ENCODE data around the gene SLAMF7. TPM values are rescaled to one million over a fixed set of nuclear protein-coding genes. Genes with fewer than 3 reads are reported as not detected.

Gene SLAMF7
- total RNA-seq, 1 donor from 2014 or later, result not detected

DNA sequence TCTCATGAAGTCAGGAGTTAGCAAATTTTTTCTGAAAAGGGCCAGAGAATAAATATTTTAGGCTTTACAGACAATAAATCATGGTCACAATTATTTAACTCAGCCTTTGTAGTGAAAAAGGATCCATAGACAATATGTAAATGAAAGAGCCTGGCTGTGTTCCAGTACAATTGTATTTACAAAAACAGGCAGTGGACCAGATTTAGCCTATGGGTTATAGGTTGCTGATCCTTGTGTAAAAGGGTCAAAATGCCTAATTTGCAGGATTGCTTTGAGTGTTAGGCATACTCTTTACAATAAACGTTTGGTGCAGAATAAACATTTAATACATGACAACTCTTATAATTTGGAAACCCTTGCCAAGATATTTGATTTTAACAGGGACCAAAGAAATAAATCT, 6.5 kb downstream of the SLAMF7 start:
- no peak for DNase-seq (ENCODE audit: low read depth in 2 of 2)

DNA sequence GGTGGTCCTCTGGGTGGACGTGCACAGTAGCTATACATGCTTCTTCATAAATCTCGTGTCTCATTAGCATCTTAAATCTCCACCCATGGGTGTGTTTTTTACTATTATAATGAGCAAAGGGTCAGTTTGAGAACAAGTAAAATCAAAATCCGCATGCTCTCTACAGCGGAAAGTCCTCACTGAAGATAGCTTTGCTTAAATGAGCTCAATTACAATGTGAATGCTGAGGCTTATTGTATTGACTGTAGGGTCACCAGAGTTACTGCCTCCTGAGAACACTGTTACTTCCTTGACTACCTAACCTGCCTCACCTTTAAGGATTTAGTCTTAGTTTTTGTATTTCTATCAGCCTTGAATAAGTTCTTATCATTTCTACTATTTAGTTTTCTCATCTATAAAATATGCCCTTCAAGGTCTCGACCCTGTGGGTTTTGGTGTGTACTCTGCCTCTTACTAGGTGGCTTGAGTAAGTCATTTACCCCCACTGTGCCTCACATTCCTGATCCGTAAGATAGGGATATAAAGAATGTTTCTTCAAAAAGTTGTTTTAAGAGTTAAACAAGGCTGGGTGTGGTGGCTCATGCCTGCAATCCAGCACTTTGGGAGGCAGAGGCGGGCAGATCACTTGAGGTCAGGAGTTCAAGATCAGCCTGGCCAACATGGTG, 7.9 kb downstream of the SLAMF7 start:
- no peak for DNase-seq (ENCODE audit: low read depth in 2 of 2)

DNA sequence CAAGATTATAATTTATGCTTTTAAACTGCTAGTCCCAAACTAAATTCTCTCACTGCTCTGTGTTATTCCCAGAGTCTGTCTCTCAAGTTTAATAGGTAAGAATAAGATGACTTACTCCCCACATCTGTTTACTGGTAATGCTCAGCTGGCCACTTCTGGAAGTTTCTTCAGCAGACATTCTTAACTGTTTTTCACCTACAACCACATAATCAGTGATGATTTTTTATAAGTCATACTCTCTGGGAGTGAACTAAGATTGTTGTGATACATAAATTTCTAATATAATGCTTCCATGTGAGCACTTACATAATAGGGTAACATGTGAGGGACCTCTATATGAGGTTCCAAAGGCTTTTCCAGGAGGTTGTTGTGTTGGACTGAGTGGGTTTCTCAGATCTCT, 8.7 kb downstream of the SLAMF7 start:
- no peak for DNase-seq (ENCODE audit: low read depth in 2 of 2)

DNA sequence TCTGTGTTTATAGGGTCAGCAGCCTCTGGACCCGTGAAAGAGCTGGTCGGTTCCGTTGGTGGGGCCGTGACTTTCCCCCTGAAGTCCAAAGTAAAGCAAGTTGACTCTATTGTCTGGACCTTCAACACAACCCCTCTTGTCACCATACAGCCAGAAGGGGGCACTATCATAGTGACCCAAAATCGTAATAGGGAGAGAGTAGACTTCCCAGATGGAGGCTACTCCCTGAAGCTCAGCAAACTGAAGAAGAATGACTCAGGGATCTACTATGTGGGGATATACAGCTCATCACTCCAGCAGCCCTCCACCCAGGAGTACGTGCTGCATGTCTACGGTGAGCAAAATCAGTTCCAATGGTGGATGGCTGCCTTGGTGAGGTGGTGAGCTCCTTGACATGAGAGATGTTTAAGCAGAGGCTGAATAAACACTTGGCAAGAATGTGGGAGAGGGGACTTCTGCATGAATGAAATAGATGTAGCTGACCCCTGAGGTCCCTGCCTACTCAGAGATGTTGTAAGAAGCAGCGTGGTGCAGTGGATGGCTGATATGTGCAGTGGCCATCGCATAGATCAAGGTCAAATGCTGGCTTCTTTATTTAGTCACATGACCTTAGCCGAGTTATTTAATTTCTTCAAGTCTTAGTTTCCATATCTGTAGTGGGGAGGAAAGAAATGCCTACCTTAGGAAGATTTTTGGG, 9.3 kb downstream of the SLAMF7 start:
- DNase-seq (ENCODE audit: low read depth in 2 of 2), result no peak

DNA sequence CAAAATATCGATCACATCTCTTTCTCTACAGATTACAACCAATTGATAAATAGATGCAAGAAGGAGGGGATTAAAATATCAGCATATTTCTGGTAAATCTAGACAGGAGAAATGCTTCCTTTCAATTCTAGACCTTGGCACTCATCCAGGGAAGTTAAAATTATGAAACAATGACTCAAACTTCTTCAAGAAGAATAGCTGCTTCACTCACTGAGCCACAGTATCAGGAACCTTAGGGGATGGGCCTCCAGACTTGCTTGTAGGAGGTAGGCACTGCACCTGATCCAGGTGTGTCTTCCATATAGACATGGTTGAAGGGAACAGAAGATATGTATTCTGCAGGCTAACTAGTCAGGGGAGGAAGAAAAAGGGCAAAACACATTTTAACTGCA, 9.8 kb downstream of the SLAMF7 start:
- DNase-seq (ENCODE audit: low read depth in 2 of 2), result no peak

DNA sequence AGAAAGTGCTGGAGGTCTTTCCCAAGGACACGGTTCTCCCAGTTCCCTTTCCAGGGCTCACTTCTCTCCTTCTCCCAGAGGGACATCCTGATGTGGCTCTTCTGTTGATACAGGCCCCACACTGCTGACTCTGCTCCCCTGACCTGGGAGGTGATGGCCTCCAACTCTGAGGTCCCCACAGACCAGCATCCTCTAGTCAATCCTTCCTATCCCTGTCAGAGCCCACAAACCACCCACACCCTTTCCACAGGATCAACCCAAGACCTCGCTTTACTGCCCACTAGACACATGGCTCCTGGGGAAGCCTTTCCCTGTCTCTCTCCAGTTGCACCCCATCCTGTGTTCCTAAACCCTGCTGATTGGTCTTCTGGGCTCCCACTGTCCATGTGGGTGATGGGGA, 11.6 kb downstream of the SLAMF7 start:
- DNase-seq (ENCODE audit: low read depth in 2 of 2), result no peak

GRCh38 chr1:160752406-160752805, 13.4 kb downstream of the SLAMF7 start:
- no peak for DNase-seq (ENCODE audit: low read depth in 2 of 2)

DNA sequence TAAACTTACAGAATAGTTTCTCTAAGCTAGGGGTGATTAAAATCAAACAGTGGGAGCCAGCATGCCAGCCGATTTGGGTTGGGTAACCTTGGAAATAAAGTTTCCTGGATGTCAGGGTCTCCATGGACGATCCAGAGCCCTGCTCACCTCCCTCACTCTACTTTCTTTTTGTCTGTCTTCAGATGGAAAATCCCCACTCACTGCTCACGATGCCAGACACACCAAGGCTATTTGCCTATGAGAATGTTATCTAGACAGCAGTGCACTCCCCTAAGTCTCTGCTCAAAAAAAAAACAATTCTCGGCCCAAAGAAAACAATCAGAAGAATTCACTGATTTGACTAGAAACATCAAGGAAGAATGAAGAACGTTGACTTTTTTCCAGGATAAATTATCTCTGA, 13.9 kb downstream of the SLAMF7 start:
- no peak for DNase-seq (ENCODE audit: low read depth in 2 of 2)

DNA sequence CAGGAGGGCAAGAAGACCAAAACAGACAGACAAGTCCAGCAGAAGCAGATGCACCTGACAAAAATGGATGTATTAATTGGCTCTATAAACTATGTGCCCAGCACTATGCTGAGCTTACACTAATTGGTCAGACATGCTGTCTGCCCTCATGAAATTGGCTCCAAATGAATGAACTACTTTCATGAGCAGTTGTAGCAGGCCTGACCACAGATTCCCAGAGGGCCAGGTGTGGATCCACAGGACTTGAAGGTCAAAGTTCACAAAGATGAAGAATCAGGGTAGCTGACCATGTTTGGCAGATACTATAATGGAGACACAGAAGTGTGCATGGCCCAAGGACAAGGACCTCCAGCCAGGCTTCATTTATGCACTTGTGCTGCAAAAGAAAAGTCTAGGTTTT, 14.5 kb downstream of the SLAMF7 start:
- no peak for DNase-seq (ENCODE audit: low read depth in 2 of 2)

GRCh38 chr1:160755461-160755860, 16.4 kb downstream of the SLAMF7 start:
- DNase-seq (ENCODE audit: low read depth in 2 of 2), result no peak

DNA sequence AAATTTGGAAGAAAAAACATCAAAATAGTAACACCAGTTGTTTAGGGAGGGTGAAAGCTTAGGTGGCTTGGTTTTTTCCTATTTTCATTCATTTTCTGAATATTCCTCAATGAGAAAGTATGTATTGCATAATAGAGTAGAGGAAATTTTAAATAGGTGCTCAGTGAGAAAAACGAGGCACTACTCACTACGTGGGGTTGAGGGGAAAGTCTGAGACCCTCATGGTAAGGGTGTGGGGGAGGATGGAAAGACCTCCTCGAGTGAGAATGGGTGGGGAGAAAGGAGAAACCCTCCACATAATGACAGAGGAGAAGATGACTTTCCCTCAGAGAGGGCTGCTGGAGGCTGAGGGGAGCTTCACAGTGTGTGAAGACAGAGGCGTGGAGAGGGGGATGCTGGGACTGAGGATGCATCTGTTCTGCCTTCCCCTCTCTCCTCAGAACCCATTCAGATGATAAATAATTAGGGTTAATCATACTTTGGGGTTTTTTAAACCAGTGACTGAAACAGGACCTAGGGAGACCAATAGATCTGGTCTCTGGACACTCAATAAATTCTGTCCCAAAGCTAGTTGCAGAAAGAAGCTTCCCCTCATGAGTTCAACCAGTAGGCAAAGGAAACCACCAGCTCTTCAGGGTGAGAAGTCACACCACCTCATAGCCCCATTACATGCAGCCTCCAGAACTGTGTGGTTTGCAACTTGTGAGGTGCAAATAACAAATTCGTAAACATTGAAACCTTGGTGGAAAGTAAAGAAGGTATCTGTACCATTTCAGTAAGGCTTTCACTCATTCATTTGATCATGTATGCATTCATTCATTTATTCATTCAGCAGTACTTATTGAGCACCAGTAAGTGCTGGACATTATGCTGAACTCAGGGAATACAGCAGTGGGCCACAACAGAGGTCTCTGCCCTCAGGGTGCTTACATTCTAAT, 17.1 kb downstream of the SLAMF7 start:
- no peak for DNase-seq (ENCODE audit: low read depth in 2 of 2)

DNA sequence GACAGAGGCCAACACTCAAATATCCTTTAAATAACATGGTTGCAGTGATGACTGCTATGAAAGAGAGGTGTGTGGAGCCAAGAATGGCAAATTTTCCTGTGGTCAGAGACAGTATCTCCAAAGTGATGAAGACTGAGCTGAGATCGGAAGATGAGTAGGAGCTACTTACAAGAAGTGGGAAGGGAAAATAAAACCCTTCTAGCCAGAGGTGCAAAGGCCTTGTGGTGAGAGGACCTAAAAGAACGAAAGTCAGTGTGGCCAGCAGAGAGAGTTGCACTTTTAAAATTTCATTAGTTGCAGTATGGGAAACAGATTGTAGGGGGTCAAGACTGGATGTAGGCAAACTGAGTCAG, 17.8 kb downstream of the SLAMF7 start:
- no peak for DNase-seq (ENCODE audit: low read depth in 2 of 2)

DNA sequence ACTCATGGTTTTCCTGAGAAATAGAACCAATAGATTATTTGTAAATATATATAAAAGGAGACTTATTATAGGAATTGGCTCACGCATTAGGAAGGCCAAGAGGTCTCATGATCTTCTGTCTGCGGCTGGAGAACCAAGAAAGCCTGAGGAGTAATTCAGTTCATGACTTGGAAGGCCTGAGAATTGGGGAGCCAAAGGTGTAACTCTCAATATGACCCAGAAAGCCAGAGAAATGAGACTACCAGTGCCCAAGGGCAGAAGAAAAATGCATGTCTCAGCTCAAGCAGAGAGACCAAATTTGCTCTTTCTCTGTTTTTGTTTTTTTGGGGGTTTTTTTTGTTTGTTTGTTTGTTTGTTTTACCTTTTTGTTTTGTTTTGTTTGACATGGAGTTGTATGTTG, 19.5 kb downstream of the SLAMF7 start:
- no peak for DNase-seq (ENCODE audit: low read depth in 2 of 2)

DNA sequence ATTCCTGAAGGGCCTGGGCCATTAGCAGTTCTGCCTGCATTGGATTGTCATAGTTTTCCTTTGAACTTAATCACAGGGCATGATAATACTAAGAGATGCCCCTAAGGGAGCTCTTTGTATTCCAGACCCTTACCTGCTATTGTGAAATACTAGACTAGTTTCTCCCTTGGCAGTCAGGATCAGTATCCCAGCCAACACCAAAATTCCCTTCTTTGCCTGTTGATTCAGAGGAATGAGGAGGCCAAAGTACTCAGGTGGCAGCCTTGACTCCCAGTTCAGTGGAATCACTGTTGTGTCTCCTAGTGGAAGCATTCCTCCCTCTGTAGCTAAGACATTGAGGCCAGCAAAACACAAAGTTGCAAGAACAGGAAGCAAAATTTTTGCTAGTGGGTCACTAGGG, 20.7 kb downstream of the SLAMF7 start:
- no peak for DNase-seq (ENCODE audit: low read depth in 2 of 2)

DNA sequence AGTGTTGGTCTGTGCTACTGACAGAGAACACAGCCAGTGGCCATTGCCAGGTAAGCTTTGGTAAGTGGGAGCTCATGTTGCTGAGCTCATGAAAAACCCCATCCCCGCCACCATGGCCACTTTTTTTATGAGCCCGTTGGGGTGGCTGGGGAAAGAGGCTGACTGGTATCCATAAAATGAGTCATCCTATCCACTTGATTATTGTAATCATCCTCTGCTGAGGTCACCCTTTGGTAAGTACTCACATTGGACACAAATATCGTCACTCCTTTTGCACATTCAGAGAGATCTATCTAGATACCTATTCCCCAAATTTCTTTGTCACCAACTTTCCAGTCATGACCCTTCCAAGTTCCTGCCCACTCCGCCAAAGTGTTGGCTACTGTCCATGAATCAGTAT, 22.0 kb downstream of the SLAMF7 start:
- no peak for DNase-seq (ENCODE audit: low read depth in 2 of 2)

DNA sequence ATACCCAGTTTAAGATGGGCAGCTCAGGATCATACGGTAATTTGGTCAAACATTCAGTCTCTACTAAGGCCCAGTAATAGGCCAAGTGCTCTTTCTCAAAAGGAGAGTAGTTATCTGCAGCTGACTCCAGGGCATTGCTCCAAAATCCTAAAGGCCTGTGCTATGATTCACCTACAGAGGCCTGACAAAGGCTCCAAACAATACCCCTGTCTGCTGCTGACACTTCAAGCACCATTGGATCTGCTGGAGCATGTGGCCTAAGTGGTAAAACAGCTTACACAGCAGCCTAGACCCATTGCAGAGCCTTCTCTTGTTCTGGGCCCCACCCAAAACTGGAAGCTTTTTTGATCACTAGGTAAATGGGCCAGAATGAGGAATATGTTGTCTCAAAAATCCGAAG, 22.8 kb downstream of the SLAMF7 start:
- no peak for DNase-seq (ENCODE audit: low read depth in 2 of 2)

DNA sequence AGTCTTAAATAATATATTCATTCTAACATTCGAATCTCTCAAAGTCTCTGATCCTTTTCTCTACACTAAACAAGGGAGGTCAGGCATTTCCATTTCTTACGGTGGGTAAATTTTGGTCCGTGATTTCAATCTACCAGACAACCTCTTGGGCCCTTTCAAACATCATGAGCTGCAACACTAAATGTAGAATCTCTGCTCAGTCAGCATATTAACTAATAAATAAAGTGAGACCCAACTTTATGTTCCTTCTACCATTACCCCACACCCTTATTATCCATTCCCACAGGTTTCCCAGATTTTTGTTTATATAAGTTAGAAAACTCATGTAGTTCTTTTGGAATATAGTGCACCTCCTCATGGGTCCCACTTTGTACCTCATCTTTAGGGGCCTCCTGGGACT, 24.9 kb downstream of the SLAMF7 start:
- no peak for DNase-seq (ENCODE audit: low read depth in 2 of 2)

DNA sequence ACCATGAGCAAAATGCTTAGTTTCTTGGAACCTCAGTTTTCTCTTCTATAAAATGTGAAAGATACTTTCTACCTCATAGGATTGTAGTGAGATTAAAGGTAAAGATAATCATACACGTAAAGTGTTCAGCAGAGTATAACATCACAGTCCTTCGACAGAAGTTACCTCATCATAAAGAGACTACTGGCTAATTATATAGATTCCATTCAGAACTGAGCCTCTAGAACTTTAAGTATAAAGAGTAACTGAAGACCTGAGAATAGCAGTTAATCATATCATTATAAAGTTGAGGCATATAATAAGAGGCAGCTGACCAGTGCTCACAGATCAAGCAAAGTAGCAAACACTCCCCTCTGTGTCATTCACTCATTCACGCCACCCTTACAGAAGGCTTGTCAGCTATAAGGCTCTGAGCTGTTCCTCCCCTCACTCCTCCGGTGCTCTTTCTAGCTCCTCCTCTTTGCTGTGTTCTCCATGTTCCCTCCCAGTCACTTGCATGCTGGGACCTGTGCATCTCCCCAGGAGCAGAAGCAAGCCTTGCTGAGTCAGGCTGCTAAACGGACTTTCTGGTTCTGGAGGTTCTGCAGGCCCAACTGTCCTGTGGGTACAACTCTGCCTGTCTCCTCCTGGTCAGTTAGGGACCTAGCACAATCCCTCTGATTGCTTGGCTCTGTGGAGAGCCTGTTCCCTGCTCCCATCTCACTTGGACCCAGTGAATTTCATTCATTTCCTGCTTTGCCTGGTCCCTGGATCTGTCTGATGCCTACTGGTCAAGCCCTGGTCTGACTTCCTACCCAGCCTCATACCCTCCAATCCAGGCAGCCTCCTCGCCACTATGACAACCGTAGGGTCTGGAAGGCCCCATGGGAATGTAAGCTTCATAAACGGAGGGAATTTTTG, 28.6 kb downstream of the SLAMF7 start:
- no peak for DNase-seq (ENCODE audit: low read depth in 2 of 2)

DNA sequence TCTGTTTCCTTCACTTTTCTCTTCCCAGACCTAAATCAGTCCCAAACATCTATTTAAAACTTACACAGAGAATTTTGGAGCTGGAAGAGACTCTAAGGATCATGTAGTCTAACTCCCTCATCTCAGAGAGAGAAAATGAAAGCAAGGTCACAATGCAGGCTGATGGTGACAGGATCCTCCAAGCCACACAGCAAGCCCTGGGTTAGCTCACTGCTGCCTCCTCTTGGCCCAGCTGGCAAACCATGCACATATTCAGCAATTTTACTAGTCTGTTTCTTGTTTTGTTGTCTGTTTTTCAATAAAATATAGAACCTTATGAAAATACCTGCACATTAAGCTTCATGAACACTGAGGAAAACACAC, 29.2 kb downstream of the SLAMF7 start:
- no peak for DNase-seq (ENCODE audit: low read depth in 2 of 2)

- DNase-seq (ENCODE audit: low read depth in 2 of 2), result no peak
Observed at GRCh38 chr1:160772331-160772730, 33.3 kb downstream of the SLAMF7 start.

DNA sequence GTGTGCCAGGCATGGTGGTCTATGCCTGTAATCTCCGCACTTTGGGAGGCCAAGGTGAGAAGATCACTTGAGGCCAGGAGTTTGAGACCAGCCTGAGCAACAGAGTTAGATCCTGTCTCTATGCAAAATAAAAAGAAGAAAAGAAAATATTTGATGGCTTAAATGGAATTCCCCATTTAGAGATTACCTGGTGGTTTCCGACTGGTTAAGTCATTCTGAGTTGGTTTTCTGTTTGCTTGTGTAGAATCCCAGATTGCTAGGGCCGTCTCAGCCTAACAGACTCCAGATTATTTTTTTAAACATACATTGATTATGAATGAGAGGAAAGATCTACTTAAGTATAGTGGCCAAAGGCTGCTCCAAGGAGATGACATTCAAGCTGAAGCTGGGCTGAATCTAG, 34.0 kb downstream of the SLAMF7 start:
- DNase-seq (ENCODE audit: low read depth in 2 of 2), result no peak
